Heart left ventricle (tissue), 13 donors: ENCODE data around the gene PRKAG2.

ENCODE experiments used
- CTCF ChIP-seq, 12 donors: fragments of 200-600 bp; sonication (generic) in 4 of 12; IDR thresholded peaks; one replicate each; pipeline versions ENCODE4 v1.5.0 to v1.8.0; 2018 to 2022; ENCODE audit warnings: antibody characterized with exemption in 12 of 12, mild to moderate bottlenecking in 5 of 12
- POLR2A ChIP-seq, 2 donors: fragments of 450-650 bp; IDR thresholded peaks; one replicate each; pipeline ENCODE4 v1.6.1; 2017; ENCODE audit warnings: antibody characterized with exemption in 2 of 2, mild to moderate bottlenecking in 2 of 2, moderate library complexity in 2 of 2
- donor health status: ischemic (EF 13 %, LVEDD 7.1; RV severe dilation, severe dysfunction).
- donor health status: DM: no; HTN: yes; CAD: no.
- donor health status: DM: no; HTN: no; CAD: no.
- donor health status: ischemic (EF 25% LVEDD 6.9; RV normal size, moderate dysfunction).
- donor health status: ischemic (EF 25% LVEDD 5.7; RV mildly dilated, moderate dysfunction).
- donor health status: ischemic (EF 35%, LVEDD 5.7; RV mildly dilated, moderate dysfunction).
- donor health status: nonischemic (EF 11% LVEDD 7.7; RV severe dilation, severe dysfunction).
- donor health status: DM: yes; HTN: yes; CAD: no.
- donor health status: PGD.
- donor health status: ischemic (EF 29% LVEDD 5.4; RV normal size, mild dysfunction).
- donor health status: nonischemic (EF 23%, LVEDD 6.1; RV moderate dilation, normal function).

GRCh38 chr7:151773797-151774196, 103.1 kb downstream of the PRKAG2 start:
- TF ChIP-seq CTCF (IDR thresholded peaks at IDR 0.05) (no peak), POLR2A (IDR thresholded peaks at IDR 0.05) (no peak)
